Activated T-cell treated with anti-CD3 and anti-CD28 coated beads, Interleukin-2, amount 50 U/mL, for 48 hours (primary cell): ENCODE results near the gene TMEM184B.
A peak's percentile ranks its signal among the peaks of the same experiment; 100 is the strongest.

ENCODE experiments used
- DNase-seq, 2 experiments: peaks; one replicate each; pipeline ENCODE4 v3.0.0-alpha.2; 2020

The TMEM184B gene

DNA sequence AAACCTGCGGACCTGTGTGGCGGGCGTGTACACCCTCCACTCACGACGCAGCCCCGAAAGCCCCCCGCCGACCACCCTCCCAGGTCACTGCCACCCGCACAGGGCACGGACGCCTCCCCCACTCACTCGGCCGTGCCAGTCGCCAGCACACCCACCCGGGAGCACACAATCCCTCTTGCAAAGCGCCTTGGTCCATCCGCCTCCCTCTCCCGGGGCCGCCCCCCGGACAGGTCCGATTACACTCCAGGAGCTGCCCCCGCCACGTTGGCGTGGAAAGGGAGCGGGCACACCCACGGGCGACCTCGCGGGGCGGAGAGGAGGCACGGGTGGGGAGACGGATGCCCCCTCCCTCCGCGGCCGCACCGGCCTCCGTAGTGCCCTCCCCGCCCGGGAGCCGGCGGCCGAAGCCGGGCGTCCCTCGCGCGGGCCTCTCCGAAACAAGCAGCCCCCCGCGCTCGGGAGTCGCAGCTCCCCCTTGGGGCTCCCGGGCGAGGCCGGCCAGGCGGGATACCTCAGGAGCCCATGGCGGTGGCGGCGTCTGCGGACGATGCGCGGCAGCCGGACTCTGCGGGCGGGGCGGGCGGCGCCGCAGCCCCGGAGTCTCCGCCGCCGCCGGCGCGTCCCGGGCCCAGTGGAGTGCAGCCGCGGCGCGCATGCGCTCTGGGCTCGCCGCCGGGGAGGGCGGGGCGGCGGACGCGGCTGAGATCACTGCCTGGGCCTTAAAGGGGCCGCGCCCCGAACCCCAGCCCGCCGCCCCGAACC lies at the start of gene TMEM184B:
TMEM184B (minus strand) TSS at position 638 of the 762 bp plus-strand sequence. CDS start 25,049 bp downstream, outside the sequence.
- DNase-seq: peak; percentile 84 to 88

DNA sequence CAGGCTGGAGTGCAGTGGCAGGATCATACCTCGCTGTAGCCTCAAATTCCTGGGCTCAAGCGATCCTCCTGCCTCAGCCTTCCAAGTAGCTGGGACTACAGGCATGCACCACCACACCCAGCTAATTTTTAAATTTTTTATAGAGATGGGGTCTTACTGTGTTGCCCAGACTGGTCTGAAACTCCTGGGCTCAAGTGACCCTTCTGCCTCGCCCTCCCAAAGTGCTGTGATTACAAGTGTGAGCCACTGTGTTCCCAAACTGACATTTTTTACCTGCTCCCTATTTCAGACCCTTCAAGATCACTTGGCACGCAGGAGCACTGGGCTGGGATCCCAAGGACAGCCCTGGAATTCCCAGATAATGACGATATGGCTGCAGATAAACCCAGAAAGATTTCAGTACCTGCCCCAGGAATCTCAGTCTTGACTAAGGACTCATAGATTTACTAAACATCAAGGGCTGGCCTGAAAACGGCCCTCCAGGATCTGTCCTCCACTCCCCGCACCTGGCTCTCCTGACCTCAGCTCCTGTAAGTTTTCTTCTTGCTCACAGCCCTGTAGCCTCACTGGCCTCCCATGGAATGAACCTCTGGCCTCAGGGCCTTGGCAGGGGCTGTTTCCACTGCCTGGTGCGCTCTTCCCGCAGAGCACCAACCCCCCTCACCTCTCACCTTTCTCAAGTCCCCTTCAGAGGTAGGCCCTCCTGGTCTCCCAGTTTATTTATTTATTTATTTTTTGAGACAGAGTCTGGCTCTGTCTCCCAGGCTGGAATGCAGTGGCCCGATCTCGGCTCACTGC lies 48.0 kb upstream of the TMEM184B start:
- DNase-seq: no peak

DNA sequence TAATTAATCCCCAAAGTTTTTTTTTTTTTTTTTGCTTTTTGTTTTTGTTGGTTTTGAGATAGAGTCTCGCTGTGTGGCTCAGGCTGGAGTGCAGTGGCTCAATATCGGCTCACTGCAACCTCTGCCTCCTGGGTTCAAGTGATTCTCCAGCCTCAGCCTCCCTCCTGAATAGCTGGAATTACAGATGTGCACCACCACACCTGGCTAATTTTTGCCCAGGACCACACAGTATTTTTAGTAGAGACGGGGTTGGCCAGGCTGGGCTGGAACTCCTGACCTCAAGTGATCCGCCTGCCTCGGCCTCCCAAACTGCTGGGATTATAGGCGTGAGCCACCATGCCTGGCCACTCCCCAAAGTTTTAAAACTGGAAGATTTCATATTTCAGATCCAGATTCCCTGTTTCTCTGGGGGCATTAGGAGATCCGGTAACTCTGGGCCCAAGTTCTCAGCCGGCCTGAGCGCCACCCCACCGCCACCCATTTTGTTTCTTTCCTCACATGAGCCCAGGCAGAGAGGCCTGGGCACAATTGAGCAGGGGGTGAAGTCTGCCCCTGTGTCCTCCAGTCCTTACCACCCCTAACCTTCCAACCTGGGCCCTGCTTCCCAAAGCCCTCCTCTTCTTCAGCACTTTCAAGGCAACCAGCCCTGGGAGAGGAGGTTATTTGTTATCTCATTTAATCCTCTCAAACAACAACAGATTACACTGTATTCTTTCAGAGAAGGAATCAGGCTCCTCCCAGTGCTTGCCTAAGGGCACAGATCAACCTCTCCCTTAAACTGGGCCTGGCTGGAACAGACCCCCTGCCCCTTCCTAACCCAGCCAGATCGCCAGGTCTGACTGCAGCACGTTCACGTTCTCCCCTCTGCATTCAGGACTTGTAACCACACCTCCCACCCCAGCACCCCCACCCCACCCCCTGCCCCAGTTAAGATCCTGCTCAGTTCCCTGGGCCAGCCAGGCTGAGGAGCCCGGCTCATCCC lies 46.3 kb upstream of the TMEM184B start:
- DNase-seq: no peak

DNA sequence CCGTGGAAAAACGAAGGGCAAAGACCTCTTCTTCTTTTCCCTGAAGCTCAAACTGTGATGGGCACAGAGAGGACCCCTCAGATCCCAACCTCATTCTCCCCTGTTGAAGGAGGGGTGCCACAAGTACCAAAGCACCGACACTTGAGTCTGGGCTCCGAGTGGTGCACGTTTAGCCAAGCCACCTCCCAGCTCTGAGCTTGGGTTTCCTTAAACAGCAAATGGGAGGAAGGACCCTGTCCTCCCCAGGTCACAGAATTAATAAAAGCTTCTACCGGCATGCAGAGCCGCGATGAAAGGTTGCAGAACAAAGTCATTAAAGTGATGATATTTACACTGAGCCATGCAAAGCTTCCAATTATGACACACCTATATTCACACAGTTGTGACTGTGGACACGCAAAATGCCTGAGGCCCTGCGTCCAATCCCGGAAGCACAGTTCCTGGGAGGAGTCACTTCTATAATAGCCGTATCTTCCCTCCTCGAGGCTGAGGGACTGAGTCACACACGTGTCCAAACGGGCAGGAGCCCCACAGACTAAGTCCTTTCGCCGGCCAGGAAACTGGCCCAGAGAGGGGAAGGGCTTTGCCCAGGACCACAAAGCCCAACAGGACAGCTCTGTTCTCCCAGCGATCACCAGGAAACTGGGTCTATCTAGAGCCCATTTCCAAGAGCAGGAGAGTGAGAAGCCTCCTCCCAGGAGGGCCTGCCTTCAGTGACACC lies 45.3 kb upstream of the TMEM184B start:
- no peak for DNase-seq

DNA sequence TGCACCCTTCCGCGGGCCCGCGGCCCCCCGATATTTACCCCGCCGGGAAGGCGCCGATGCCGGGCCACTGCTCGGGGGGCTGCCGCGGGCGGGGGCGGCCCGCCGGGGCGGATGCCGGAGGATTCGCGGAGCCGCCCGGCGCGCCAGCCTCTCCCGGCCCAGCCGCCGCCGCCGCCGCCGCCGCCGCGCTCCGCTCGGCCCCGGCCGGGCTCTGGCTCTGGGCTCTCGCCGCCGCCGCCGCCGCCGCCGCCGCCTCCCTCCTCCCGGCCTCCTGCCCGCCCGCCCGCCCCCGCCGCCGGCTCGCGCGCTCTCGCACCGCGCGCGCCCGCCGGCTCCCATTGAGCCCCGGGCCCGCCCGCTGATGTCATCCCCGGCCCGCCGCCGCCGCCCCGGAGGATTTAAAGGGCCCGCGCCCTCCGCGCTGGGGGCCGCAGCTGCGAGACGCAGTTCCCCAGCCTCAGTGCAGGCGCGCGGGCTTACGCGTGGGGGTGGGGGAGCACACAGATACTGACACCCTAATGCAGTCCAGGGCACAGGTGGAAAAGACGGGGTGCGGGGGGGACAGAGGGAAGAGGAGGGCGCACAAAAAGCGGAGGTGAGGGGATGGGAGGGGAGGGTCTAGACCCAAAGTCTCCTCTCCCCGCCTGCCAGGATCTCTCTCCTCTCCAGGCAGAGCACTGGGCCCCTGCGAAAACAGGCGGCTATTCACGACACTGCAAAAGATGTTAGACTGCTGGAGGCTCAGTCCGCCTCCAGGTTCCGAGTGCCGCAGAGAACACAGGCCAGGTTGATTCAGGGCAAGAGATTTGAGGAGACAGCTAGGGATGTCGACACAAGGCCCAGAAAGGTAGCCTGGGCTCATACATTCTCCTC lies 44.5 kb upstream of the TMEM184B start, which contains the start of gene CSNK1E:
CSNK1E (minus strand) TSS at position 312 of the 873 bp plus-strand sequence. CDS start 3,276 bp downstream, outside the sequence.
- peak; percentile 77 to 81 for DNase-seq

DNA sequence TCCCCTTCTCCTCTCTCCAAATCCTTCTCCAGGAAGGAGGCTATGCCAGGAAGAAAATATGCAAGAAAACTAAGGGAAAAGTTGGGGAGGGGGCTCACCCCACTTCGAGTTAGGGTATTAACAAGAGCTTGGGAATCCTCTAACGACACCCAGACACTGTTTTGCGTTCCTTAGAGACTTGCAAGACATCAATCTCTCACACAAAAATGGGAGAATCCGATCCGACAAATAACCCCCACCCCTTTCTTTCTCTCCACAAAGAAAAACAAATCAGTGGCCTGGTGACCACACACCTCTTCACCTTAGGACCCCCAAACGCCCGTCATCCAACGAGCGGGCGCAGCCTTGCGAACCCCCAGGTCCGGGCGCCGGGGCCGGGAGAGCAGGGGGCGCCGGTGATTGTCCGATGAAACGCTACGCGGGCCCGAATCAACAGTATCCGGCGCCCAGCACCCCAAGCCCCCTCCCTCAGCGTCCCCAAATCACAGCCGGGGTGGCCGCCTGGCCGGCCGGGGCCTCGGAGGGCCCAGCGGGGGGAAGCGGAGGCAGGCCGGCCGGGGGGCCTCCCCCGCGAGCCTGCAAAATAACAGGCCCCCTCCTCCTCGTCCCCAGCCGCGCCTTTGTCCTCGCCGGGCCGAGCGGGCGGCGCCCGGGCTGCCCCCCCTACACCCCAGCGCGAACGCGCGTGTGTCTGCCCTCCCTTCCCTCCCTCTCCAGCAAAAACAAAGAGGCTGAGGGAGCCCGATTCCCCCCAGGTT lies 43.7 kb upstream of the TMEM184B start:
- DNase-seq: peak; percentile 66 to 72

DNA sequence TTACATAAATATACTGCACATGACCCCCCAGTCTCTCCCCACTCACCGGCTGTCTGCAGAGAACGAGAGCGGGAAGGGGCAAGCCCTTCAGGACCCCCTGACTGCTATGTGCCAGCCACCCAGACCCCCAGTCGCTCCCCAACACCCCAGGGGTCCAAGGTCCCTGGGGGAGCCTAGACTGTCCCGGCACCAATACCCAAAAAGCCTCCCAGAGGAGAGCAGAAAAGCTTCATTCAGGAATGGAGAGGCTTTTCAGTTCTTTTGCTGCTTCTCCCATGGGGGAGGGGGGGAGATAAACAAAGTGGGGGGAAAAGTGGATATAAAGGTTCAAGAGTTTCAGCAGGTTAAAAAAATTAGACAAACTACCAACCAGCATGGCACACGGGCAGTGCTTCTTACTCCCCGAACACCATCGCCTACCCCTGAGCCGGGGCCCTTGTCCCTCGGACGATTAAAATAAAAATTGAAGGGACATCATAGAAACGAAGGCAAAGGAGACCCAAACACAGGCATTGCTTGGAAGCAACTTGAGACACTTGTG lies 43.1 kb upstream of the TMEM184B start:
- DNase-seq: peak in 1 of 2 experiments; percentile 45

DNA sequence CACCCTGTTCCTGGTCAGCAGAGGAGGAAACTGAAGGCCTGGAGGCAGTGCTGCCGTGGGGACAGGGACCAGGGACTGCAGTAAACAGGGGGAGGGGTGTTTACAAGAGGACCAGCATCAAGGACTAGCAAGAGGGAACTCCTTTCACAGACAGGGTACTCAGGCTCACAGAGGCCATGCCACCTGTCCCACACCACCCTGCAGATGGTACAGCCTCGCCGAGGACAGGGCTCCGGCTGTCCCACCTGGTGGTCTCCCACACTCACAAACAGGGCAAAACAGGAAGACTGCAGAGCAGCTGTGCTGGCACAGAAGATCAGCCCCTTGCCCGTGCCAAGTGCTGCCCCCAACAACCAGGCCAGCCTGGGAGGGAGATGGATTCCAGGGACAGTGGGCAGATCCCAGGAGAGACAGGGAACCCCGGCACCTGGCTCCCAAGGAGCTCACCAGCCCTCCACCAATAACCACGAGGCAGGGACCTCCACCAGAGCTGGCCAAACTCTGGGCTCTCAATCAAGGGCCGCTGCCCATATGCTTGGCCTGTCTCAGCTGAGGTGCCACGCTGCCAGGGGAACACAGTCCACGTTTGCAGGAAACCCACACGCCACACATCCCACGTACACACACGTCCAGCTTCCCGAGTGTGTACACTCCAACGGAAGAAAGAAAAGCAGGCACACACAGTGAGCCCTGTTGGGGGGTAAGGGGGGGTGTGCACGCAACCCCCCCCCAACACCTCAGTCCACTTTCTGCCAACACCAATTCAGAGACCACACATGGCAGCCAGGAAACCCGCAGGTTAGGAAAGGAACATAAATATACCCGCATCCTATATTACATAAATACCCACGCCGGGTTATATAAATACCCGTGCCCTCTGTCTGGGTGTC lies 42.4 kb upstream of the TMEM184B start:
- DNase-seq: no peak

DNA sequence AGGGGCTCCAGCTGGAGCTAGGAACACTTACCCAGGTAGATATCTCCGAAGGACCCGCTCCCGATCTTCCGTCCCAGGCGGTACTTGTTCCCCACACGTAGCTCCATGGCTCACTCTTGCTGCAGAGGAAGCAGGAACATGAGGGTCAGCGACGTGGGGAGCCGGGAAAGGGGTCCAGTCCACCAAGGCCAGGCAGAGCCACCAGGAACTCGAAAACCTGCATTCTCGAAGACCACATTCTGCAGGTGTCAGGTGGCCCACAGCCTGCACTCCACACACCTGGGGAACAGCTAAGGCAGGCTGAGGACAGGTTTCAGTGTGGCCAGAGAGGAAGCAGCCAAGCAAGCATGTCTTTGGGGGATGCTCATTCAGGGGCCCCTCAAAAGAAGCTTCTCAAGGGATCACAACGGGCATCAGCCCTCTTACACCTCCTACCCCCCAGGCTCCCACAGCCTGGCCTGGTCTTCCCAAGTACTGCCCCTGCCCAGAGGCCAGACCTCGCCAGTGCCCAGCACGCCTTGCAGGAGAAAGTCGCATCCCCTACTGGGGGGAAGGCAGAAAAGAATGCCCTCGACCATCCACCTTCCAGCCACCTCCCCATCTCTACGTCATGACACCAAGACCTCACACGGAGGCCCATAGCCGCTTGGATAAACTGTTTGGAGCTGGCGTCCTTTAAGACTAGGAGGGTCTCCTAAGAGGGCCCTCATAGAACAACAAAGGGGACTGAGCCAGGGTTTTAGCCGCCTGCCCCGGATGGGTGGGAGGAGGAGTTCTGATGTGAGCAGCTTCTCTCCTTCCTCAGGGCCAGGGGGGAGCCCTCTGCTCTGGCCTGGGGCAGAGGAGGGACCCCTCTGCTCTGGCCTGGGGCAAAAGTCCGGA lies 41.5 kb upstream of the TMEM184B start:
- no peak for DNase-seq

DNA sequence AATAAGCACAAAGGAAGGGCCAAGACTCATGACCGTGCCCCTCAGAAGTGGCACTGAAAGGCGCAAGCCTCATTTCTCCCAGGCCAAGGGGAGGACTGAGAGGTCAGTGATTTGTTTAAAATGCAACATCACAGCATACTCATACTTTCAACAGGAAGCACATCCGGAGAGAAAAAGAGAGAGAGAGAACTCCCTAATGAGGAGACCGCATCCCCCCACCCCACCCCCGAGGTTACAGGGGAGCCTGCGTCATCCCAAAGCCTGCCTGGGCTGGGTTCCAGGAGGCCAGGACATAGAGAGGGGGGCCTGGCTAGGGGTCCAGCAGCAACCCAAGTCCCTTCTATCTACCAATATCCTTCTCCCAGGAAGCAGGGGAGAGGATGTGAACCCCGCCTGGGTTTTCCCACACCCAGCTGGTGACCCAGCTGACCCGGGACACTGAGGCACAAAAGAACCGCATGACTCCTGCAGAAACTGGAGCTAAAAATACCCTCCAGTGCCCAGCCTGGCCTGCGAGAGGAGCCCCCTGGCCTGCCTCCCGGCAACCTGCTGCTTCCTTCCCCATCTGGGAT lies 40.7 kb upstream of the TMEM184B start:
- peak in 1 of 2 experiments; percentile 31 for DNase-seq

DNA sequence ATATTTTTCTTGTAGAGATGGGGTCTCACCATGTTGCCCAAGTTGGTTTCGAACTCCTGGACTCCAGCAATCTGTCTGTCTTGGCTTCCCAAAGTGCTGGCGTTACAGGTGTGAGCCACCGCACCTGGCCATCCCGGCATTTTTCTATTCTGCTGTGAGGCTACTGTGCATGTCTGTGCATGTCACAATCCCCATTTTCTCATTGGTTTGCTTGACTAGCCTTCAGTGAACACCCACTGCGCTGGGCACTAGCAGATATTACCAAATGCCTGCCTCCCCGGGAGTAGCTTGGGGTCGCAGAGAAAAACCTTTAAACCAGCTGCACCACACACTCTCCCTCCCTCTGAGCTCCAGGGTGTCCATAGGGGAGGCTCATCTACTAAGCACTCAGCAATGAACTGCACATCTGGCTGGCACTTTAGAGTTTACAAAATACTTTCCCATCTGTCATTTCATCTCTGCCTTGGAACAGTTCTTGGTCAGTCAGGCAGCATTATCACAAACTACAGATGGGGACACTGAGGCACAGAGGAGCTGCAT lies 39.5 kb upstream of the TMEM184B start:
- no peak for DNase-seq

DNA sequence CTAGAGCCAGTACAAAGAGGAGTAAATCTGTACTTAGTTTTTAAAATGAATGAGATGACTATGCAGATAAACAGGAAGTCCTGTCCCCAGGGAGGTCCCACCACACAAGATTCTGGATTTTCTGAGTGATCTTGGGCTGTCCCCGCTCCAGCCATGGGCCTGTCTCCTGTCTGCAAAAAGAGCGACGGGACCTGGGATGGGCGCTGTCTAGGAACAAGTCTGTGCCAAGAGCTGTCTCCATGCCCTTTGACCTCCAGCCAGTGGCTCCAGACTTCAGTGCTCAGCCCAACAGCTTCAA lies 38.5 kb upstream of the TMEM184B start:
- no peak for DNase-seq

DNA sequence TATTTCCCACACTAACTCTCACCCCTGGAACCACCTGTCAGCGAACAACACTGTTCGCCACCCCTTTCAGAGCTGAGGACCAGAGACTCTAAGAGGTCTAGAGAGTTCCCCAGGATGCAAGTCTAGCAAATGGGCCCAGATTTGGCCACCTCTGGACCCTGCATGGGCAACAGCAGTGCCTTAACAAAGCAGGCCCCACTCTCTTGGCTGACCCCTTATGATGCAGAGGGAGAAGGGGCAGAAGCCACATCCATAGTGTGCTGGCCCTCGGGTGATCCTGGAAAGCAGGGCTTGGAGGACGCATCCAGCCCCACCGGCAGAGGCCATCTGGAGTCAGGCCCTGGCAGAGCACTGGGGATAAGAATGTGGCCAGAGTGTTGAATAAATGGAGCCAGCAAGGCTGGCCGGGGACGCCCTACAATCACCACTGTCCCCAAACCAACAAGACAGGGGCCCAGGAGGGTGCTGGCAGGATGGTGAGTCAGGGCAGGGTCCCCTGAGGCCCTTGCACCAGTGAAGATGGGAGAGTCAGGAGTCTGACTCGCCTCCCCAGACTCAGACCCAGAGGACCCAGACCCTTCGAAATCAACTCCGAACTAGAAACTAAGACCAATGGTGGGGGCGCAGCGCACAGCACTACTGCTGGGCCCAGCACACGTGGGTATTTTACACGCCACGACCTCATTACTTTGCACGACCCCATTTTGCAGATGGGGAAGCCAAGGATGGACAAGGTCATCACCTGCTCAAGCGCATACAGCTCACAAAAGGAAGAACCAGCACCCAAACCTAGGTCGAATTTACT lies 37.9 kb upstream of the TMEM184B start:
- DNase-seq: no peak

DNA sequence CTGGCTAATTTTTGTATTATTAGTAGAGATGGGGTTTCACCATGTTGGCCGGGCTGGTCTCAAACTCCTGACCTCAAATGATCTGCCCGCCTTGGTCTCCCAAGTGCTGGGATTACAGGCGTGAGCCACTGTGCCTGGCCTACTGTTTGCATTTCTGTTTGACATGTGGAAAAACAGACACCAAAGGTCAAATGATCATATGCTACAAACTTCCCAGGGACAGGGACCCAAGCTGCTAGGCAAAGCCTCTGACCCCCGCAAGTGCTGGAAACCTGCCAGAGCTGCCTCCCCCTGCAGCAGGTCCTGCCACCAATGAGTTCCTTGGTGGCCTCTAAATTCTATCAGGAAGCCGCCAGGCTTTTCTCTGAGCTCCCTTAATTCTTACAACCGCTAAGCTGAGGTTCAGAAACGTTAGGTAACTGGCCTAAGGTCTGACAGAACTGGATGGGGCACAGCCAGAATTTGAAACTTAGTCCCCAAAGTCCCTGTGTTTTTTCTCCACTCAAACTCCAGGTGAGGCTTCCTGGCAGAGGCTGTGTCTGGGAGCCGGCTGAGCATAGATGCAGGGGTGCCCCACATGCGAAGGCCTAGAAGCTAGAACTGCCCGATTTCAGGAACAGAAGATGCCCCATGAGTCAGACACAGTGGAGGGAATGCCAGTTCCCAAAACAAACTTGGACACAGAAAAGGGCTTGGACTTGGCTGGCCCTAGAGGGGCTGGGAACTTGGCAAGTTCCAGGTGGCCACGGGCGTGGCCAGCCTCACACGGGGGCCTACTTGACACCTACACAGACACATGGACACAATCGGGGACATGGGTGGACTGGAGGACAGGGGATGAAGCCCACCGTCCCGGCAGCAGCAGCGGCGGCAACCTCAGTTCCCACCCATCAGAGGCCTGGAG lies 37.1 kb upstream of the TMEM184B start:
- DNase-seq: no peak

DNA sequence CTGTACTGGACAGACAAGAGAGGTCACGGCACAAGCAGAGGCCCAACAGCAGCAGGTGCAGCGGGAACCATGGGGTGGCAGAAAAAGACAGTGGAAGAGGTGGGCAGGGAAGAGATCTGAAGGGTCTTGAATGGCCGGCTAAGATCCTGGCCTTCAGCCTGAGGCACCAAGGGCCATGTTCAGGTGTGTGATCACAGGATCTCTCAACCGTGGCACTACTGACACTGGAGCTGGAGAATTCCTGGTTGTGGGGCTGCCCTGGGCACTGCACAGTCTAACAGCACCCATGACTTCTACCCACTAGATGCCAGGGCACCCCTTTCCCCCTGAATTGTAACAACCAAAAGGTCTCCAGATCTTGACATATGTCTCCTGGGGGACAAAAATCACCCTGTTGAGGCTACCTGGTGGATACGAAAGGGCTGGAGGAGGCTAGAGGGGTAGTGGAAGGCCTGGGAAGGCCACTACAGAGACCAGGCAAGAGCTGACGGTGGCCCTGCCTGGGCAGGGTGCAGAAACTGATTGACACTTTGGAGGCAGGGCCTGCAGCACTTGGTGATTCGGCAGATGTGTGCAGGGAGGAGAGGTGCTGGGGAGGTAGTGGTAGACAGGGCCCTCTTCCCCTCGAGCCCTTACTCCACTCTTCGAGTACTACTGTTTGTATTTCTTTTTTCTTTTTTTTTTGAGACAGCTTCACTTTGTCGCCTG lies 36.1 kb upstream of the TMEM184B start:
- no peak for DNase-seq
